ENCODE data around the gene ADK.
"Not testable (repeated sequence)": the region's sequence is repeated elsewhere in the genome, so short reads cannot be mapped to it uniquely, and the experiment has no call there.

ADK gene

GRCh38 chr10:74342991-74343390 lies 192.0 kb downstream of the ADK start:
- no peak for DNase-seq (ENCODE audit: low read depth in 1 of 2, low spot score in 1 of 2)

- no peak for DNase-seq (ENCODE audit: low read depth in 1 of 2, low spot score in 1 of 2)
These were observed 192.8 kb downstream of the ADK start for GRCh38 chr10:74343804-74344203.

- no peak for DNase-seq (ENCODE audit: low read depth in 1 of 2, low spot score in 1 of 2)
These were observed 193.3 kb downstream of the ADK start for GRCh38 chr10:74344306-74344705.

GRCh38 chr10:74347522-74347921 lies 196.5 kb downstream of the ADK start:
- no peak for DNase-seq (ENCODE audit: low read depth in 1 of 2, low spot score in 1 of 2)

GRCh38 chr10:74353021-74353420 lies 202.0 kb downstream of the ADK start:
- not testable (repeated sequence) for DNase-seq (ENCODE audit: low read depth in 1 of 2, low spot score in 1 of 2)

- DNase-seq (ENCODE audit: low read depth in 1 of 2, low spot score in 1 of 2) = no peak
These were observed 210.7 kb downstream of the ADK start for GRCh38 chr10:74361678-74362077.

- DNase-seq (ENCODE audit: low read depth in 1 of 2, low spot score in 1 of 2) = no peak
These were observed 212.7 kb downstream of the ADK start for GRCh38 chr10:74363727-74364126.

- no peak for DNase-seq (ENCODE audit: low read depth in 1 of 2, low spot score in 1 of 2)
These were observed 214.1 kb downstream of the ADK start for GRCh38 chr10:74365109-74365508.

- no peak for DNase-seq (ENCODE audit: low read depth in 1 of 2, low spot score in 1 of 2)
These were observed 220.7 kb downstream of the ADK start for GRCh38 chr10:74371696-74372095.

GRCh38 chr10:74373059-74373458 lies 222.0 kb downstream of the ADK start:
- DNase-seq (ENCODE audit: low read depth in 1 of 2, low spot score in 1 of 2) = no peak

GRCh38 chr10:74377476-74377875 lies 226.5 kb downstream of the ADK start:
- DNase-seq (ENCODE audit: low read depth in 1 of 2, low spot score in 1 of 2) = no peak

GRCh38 chr10:74379474-74379873 lies 228.5 kb downstream of the ADK start:
- DNase-seq (ENCODE audit: low read depth in 1 of 2, low spot score in 1 of 2) = no peak

GRCh38 chr10:74380795-74381194 lies 229.8 kb downstream of the ADK start:
- DNase-seq (ENCODE audit: low read depth in 1 of 2, low spot score in 1 of 2) = no peak

GRCh38 chr10:74381291-74381853 lies 230.4 kb downstream of the ADK start:
- DNase-seq (ENCODE audit: low read depth in 1 of 2, low spot score in 1 of 2) = no peak

- no peak for DNase-seq (ENCODE audit: low read depth in 1 of 2, low spot score in 1 of 2)
These were observed 231.6 kb downstream of the ADK start for GRCh38 chr10:74382663-74383062.

- DNase-seq (ENCODE audit: low read depth in 1 of 2, low spot score in 1 of 2) = no peak
These were observed 232.6 kb downstream of the ADK start for GRCh38 chr10:74383642-74384041.

- no peak for DNase-seq (ENCODE audit: low read depth in 1 of 2, low spot score in 1 of 2)
These were observed 233.7 kb downstream of the ADK start for GRCh38 chr10:74384615-74385183.

GRCh38 chr10:74388801-74389200 lies 237.8 kb downstream of the ADK start:
- no peak for DNase-seq (ENCODE audit: low read depth in 1 of 2, low spot score in 1 of 2)

GRCh38 chr10:74391786-74392185 lies 240.8 kb downstream of the ADK start:
- no peak for DNase-seq (ENCODE audit: low read depth in 1 of 2, low spot score in 1 of 2)

GRCh38 chr10:74394416-74394969 lies 243.5 kb downstream of the ADK start:
- no peak for DNase-seq (ENCODE audit: low read depth in 1 of 2, low spot score in 1 of 2)

- DNase-seq (ENCODE audit: low read depth in 1 of 2, low spot score in 1 of 2) = no peak
These were observed 249.2 kb downstream of the ADK start for GRCh38 chr10:74400186-74400585.

GRCh38 chr10:74406006-74406405 lies 255.0 kb downstream of the ADK start:
- DNase-seq (ENCODE audit: low read depth in 1 of 2, low spot score in 1 of 2) = no peak

All from activated T-helper 1 cell treated with anti-CD3 and anti-CD28 coated beads, Interleukin-2, amount 50 U/mL, for 16 hours (primary cell).